GM21619 (cell line): ENCODE measurements around the gene GIT2.
"Not testable (repeated sequence)": the region's sequence is repeated elsewhere in the genome, so short reads cannot be mapped to it uniquely, and the experiment has no call there.

Source experiments
- ATAC-seq: cut with Tn5 transposase; IDR thresholded peaks from one replicate; pipeline ENCODE4 v1.9.1; 2021; ENCODE audit not compliant: unreplicated experiment

Gene GIT2

DNA sequence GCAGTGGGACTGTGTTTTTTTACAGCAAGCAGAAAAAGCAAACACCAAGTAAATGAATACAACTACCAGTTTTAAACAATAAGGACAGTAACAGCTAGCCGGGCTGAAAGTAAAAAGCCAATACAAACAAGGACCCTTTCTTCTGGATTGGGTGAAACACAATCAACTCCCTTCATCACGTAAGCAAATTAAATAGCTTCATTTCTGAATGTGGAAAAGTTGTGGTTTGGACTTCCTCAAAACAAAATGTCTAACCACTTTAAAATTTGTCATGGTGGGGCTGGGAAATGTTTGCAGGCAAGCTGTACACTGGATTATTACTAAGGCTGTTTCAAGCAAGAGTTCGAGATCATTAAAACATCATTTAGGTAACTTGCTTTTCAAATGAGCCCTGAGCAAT is 48.6 kb downstream of the GIT2 start:
- ATAC-seq, result no peak

DNA sequence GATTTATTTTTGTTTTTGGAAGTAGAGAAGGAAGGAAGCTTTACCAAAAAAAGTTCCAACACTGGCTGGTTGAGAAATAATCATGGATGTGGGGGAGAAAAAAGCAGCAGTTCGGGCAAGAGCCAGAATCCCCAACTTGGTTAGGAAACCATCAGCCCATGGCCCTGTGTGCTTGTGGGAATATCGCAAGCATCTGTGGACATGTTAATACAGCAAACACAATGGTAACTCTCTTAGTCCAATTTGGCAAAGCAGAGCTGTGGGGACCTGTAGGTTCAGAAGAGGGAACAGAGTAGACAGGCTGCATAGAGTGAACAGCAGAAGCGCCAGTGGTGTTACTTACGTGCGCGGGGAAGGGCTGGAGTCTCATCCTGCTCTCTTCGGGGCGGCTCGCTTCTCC is 49.3 kb downstream of the GIT2 start:
- no peak for ATAC-seq

DNA sequence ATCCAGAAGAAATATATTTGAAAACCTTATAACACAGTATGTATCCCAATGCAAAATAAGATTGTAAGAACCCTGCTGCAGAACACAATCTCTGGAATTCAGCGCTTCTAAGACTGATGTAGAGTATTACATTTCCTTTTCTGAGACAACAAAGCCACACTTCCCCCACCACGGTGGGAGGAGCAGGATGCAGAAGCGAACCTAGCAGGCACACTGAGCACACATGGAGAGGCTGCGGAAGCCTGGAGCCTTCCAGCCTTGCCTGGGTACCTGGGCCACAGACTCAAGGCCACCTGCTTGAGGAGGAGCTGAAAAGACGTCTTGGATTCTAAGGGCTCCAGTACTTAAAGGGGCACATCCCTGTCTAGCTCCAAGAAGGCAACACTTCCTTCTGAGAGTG is 49.7 kb downstream of the GIT2 start:
- ATAC-seq, result no peak

DNA sequence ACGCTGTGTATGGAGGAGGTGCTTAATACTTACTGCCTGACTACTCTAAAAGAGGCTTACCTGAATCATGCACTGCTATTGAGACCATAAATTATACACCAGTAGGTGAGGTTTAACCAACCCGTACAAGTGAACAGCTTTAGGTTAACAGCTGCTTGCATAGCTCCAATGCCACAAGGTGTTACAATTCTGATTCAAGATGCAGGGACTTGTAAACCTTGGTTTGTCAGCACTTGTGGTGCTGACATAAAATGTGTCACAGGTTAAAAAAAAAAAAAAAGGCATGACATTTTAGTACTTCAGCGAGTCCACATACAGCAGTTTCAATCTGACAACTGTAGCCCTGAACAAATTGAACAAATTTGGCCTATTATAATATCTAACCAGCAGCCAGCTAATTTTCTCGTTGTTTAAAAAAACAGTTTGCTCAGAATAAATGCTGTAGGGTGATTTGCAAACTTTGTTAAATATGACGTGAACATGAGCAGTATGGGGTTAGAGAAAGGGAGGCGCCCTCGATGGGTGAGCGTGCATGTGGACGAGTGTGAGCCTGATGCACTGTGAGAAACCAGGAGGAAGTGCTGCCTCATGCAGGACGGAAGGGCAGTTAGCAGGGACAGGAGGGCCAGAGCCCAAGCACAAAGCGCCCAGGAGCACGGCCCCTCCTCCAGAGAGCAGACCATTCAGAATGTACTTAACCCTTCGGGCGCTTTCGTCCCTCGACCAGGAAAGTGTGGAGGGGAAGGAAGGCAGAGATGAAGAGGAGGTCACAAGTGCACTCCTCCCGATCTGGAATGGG is 51.4 kb downstream of the GIT2 start:
- no peak for ATAC-seq

DNA sequence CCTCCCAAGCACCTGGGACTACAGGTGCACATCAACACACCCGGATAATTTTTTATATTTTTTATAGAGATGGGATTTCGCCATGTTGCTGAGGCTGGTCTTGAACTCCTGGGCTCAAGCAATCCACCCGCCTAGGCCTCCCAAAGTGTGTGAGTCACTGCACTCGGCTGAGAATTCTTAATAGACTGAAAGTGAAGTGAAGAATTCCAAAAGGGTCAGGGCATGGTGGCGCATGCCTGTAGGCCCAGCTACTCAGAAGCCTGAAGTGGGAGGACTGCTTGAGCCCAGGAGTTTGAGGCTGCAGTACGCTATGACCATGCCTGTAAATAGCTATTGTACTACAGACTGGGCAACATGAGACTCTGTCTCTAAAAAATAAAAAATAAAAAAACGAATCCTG is 52.4 kb downstream of the GIT2 start:
- ATAC-seq, result no peak

DNA sequence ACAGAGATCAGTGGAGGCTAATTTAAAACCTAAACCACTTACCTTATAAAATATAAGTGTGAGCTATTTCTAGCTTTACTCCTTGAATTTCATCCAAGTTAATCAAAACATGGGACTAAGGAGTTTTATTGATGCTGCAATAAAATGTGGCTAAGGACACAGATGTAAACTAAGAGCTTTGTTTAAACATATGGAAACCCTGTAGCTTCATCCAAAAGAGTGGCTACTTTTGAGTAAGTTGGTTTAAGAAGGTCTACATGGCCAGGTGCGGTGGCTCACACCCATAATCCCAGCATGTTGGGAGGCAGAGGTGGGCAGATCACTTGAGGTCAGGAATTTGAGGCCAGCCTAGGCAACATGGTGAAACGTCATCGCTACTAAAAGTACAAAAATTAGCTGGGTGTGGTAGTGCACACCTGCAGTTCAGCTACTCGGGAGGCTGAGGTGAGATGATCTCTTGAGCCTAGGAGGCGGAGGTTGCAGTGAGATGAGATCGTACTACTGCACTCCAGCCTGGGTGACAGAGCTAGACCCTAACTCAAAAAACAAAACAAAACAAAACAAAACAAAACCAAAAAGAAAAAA is 55.7 kb downstream of the GIT2 start:
- no peak for ATAC-seq

DNA sequence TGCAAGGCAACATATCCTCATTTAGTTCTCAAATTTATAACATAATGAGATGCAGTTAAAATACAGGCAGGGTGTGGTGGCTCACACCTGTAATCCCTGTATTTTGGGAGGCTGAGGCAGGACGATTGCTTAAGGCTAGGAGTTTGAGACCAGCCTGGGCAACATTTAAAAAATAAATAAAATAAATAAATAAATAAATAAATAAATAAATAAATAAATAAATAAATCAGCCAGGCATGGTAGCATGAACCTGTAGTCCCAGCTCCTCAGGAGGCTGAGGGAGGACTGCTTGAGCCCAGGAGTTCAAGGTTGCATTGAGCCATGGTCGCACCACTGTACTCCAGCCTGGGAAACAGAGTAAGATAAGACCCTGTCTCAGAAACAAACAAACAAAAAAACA is 56.7 kb downstream of the GIT2 start:
- no peak for ATAC-seq

DNA sequence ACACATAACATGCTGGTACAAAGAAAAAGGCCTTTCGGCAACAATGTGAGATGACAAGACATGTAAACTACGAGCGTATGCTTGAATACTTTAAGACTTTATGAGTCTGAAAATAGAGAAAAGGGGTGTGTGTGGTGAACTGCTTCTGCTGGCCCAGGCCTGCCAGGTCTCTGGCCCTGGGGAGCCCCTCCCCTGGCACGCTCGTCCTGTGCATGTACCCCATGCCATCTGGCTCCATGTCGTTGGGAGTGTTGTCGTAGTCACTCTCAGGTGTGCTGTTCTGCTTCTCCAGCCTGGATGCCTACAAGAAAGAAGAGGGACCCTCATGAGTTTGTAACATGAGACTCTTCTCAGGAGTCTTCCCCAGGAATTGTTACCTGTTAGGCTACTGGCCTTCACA is 57.2 kb downstream of the GIT2 start:
- no peak for ATAC-seq

DNA sequence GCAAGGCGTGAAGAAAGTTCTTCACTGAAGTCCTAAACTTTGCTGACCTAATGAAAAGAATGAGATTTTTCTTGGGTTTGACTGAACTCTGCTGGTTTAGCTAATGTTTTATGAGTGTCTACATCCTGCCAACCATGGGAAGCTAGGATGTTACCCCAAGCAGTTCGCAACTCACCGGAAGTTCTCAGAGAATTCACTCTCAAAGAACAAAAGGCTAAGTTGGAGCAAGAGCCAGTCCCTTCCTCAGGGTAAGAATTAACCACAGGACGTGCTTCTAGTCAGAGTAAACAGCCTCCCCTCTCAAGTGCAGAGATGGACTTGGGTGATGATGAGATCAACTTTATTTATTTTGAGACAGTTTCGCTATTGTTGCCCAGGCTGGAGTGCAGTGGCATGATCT is 58.8 kb downstream of the GIT2 start:
- no peak for ATAC-seq

DNA sequence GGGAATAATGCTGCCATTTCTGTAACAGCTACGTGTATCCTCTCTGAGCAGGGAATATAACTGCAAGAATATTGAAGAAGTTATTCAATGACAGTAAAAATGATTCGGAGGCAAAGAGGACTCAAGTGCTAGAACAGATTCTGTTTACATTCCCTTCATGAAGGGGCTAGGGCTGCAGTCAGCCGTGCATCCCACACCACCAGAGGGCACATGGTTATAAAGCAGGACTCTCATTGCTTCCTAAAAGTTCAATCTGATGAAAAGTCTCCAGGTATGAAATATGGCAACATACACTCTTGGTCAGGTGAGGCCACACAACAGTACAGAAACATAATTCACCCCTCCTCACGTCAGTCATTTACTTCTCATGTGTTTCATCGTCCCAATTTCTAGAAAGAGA is 62.1 kb downstream of the GIT2 start:
- ATAC-seq, result no peak

DNA sequence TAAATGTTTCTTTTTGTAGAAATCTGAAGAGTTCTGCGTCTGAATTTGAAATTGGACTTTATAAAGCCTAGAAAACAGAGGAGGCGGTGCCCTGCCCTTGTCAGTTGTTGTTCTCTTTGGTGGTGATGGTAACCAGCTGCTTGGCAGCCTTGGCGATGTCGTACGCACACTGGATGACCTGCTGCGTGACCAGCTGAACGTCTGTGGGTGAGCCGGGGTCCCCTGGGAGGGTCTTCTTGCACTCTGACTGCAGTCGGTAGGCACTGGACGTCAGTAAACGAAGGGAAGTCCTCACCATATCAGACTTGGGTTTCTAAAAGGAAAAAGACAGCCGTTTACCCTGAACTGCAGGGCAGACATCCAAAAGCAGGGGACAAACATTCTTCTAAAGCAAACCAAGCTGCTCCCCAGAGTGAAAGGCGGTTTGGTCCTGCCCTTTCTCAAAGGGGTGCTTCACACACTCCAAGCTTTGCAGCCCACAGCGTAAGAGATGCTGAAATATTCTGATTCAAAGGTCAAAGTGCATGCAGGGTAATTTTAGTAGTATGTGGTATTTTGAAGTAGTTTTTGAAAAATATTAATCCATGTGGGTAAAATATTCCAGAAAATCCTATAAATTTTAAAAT is 63.2 kb downstream of the GIT2 start:
- no peak for ATAC-seq

DNA sequence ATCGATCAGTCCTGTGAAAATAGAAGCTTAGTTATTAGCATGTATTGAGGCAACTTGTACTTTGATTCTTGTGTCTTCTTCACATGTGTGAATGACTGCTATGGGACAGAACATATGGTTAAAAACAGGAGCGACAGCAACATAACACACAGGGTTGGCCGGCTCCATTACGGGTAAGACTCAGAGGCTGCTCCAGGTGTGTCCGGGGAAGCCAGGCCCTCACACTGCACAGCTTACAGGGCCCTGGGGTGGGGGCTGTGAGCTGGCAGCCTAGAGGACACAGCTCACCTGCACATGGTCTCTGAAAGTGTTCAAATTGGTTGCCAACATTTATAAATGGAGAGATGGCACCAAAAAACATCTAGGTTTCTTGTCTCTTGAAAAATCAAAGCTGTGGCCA is 65.0 kb downstream of the GIT2 start:
- no peak for ATAC-seq

DNA sequence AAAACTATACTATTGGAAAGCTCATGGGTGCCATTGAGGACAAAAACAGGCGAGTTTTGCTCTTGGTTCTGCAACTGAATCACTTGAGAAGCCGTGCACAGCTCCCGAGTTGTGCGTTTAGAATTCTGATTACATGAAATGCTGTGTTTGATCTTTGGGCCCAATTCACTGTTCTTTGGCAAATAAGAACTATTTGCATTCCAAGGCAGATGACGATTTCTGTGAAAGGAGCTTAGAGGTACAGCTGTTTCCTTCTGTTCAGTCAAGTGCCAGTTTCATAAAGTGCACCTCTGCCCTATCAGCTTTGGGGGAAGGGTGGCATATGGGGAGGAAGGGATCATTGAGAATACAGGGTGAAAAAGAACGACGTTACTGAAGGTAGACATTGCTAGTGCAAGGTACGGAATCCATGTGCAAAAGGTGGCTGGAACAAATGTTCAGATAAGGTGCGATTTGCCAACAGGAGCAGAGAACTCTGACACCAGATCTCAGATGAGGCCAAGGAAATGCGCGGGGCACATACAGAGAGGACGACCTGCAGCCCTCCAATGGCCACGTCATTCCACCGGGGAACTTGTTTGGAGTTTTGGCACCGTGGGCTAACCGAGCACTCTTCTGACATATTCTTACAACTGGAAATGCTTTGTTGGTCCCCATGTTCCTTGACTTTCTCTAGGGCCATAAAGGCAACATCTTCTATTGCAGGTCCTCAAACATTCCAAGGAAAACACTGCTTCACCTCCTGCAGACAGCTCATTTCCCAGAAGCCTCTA is 66.0 kb downstream of the GIT2 start:
- no peak for ATAC-seq

DNA sequence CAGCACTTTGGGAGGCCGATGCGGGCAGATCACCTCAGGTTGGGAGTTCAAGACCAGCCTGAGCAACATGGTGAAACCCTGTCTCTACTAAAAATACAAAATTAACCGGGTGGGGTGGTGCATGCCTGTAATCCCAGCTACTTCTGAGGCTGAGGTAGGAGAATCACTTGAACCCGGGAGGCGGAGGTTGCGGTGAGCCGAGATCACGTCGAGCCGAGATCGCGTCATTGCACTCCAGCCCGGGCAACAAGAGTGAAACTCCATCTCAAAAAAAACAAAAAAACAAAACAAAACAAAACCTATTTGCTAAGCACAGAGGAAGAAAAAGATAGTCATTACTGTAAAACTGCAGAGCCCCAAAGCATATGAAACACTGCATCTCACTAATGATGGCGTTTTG is 66.8 kb downstream of the GIT2 start:
- not testable (repeated sequence) for ATAC-seq

DNA sequence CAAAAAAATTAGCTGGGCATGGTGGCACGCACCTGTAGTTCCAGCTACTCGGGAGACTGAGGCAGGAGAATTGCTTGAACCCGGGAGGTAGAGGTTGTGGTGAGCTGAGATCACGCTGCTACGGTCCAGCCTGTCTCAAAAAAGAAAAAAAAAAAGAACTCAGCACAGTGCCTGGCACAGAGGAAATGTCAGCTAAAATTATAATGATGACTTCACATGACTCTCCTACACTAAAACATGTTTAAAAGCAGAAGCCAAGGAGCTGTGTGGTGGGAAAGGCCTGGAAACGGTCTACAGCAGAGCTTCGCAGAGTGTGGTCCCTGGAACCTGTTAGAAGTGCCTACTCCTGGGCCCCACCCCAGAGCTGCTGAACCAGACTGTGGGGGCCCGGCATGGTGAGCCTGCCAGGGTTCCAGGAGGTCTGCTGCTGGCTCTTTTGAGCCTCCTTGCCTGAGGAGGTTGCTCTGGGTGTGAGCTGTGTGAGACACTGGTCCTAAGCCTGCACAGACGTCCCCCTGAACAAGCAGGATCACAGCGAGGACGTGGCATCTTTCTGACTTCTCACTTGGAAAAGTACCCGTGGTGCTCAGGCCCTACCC is 68.0 kb downstream of the GIT2 start:
- no peak for ATAC-seq

DNA sequence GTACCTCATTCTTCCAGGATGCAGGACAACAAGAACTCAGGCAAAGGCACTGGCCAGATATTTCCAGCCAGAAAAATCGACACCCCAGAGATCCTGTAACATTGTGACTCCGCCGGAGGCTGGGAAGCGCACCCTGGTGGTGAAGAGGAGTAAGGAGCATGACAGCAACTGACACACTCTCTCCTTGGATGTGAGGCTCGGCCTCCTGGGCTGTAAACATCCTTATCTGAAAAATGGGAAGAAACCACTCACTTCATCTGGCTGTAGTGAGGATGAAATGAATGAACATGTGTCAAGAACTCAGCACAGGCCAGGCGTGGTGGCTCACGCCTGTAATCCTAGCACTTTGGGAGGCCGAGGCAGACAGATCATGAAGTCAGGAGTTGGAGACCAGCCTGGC is 68.5 kb downstream of the GIT2 start:
- ATAC-seq, result no peak

DNA sequence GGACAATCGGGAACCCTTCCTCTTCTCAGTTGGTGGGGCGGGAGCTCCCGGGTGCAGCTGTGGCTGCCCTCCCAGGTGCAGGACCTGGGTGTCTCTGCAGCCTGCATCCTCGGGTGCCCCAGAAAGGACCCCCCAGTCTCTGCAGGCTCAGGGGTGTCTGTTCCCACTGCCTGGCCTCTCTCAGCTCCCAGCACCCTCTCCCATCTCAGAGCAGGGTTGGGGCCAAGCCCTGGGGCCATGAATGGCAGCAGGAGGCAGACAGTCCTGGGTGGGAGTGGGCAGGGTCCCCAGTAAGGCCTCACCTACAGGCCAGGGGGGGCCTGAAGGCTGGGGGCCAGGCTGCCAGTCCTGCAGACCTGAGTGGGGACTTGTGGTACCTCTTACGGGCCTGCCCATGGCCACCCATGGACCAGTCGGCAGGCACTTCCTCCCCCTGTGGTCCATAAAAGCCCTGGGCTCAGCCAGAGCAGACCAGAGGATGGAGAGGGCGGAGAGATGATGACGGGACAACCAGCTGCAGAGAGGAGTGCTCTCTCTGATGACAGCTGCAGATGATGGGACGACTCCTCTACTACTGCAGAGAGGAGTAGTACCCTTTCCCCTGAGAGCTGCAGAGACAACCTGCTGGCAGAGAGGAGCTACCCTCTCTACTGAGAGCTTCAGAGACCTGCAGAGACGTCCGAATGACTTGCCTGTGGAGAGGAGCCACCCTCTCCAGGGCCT is 69.5 kb downstream of the GIT2 start:
- ATAC-seq, result no peak

DNA sequence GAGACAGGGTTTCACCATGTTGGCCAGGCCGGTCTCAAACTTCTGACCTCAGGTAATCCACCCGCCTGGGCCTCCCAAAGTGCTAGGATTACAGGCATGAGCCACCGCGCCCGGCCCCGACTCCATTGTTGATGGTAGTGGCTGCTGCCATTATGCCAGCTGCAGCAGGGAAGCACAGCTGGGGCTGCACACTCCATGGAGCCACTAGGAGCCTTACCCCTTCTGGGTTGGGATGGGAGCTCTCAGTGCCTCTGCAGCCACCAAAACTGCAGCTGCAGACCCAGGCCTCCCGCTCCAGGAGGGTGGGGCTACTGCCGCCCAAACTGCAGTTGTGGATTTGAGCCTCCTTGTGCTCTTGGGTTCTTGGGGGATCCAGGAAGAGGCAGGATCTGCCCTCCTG is 70.2 kb downstream of the GIT2 start:
- no peak for ATAC-seq

DNA sequence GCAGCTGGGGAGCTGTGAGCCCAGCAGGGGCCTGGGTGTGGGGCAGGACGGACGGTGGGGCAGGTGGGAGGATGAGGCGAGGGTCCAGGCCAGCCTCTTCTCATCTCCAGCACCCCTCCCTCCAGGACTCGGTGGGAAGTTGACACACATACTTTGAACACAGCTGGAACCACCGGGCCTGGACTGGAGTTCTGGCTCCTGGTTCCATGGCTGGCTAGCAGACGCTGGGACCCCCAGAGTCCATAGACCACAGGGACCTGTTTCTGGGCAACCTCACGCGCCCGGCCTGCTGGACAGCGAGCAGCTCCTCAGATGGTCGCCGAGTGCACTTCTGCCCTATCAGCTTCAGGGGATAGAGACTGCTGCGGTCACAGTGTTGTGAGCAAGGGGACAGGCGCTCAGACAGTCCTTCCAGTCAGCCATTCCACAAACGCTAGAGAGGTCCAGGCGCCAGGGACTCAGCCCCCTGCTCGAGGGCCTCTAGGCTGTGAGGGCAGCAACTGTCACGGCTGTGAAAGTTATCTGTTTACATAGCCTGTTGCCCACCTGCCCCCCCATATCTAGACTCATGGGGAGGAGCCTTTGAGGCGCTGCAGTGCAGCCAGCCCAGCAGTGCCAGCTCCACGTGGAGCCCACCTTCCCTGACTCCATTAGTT is 70.9 kb downstream of the GIT2 start:
- no peak for ATAC-seq
